Measurements from ENCODE around the gene VPS37B. TPM values are rescaled to one million over a fixed set of nuclear protein-coding genes. Genes with fewer than 3 reads are reported as not detected.

The VPS37B gene
- total RNA-seq, 1 experiment from 2014 or later: 104 TPM

GRCh38 chr12:122872815-122873361, 23.0 kb downstream of the VPS37B start:
- CTCF ChIA-PET: interaction anchor here (0.5 to 2.3 kb wide), 6 partner anchors 15 to 575 kb away, joined by 6 to 16 read pairs (median 7); no protein-coding TSS in a partner anchor
- H3K27ac Mint-ChIP-seq (ENCODE audit: unreplicated experiment): peak overlapping the region; percentile 91
- no peaks in the 10 kb centered on the region for H3K27me3 Mint-ChIP-seq (ENCODE audit: unreplicated experiment)

GRCh38 chr12:122871851-122872780, 23.8 kb downstream of the VPS37B start:
- DNase-seq: peak; percentile 87
- Mint-ChIP-seq H3K4me1 (ENCODE audit: low read depth, unreplicated experiment) (peaks cover 50% of the 10 kb centered on the region), H3K27ac (ENCODE audit: unreplicated experiment) (peak overlapping the region; percentile 91), H3K36me3 (ENCODE audit: insufficient read depth, unreplicated experiment) (peaks cover 86% of the 10 kb centered on the region), H3K27me3 (ENCODE audit: unreplicated experiment) (no peaks in the 10 kb centered on the region), H3K9me3 (ENCODE audit: low read depth, unreplicated experiment) (no peaks in the 10 kb centered on the region), H3K4me3 (ENCODE audit: low read depth, unreplicated experiment) (peak overlapping the region; percentile 64)
- no peak for TF ChIP-seq CTCF (IDR thresholded peaks at IDR 0.05; ENCODE audit: unreplicated experiment)
- intact Hi-C loops (cut with micrococcal nuclease; ENCODE audit: unreplicated experiment): loop anchor here (2.0 to 5.0 kb wide), 2 partner anchors 15 to 80 kb away; no protein-coding TSS in a partner anchor
- BruUV-seq (replicated peaks): TSS peak; percentile 89
- CTCF ChIA-PET: interaction anchor here (0.5 to 2.3 kb wide), 8 partner anchors 16 to 576 kb away, joined by 3 to 16 read pairs (median 6); no protein-coding TSS in a partner anchor

More at GRCh38 chr12:122872815-122873361, 23.0 kb downstream of the VPS37B start:
- Mint-ChIP-seq H3K4me1 (ENCODE audit: low read depth, unreplicated experiment) (peaks cover 57% of the 10 kb centered on the region), H3K9me3 (ENCODE audit: low read depth, unreplicated experiment) (no peaks in the 10 kb centered on the region), H3K4me3 (ENCODE audit: low read depth, unreplicated experiment) (peak overlapping the region; percentile 64), H3K36me3 (ENCODE audit: insufficient read depth, unreplicated experiment) (peaks cover 86% of the 10 kb centered on the region)
- DNase-seq: no peak
- TF ChIP-seq CTCF (IDR thresholded peaks at IDR 0.05; ENCODE audit: unreplicated experiment): no peak
- intact Hi-C loops (cut with micrococcal nuclease; ENCODE audit: unreplicated experiment): loop anchor here (2.0 to 5.0 kb wide), 2 partner anchors 14 to 79 kb away; no protein-coding TSS in a partner anchor
- BruUV-seq (replicated peaks): no TSS peak

GRCh38 chr12:122870867-122871664, 24.9 kb downstream of the VPS37B start:
- intact Hi-C loops (cut with micrococcal nuclease; ENCODE audit: unreplicated experiment): loop anchor here (5.0 kb wide), 1 partner anchor 81 kb away; no protein-coding TSS in a partner anchor
- Mint-ChIP-seq H3K27ac (ENCODE audit: unreplicated experiment) (peak overlapping the region; percentile 91), H3K4me1 (ENCODE audit: low read depth, unreplicated experiment) (peaks cover 40% of the 10 kb centered on the region), H3K4me3 (ENCODE audit: low read depth, unreplicated experiment) (peak overlapping the region; percentile 64), H3K27me3 (ENCODE audit: unreplicated experiment) (no peaks in the 10 kb centered on the region), H3K36me3 (ENCODE audit: insufficient read depth, unreplicated experiment) (peaks cover 86% of the 10 kb centered on the region), H3K9me3 (ENCODE audit: low read depth, unreplicated experiment) (no peaks in the 10 kb centered on the region)
- CTCF ChIA-PET: interaction anchor here (0.6 to 2.3 kb wide), 10 partner anchors 9 to 81 kb away, joined by 3 to 16 read pairs (median 6); no protein-coding TSS in a partner anchor
- no peak for DNase-seq
- BruUV-seq (replicated peaks): no TSS peak
- no peak for TF ChIP-seq CTCF (IDR thresholded peaks at IDR 0.05; ENCODE audit: unreplicated experiment)
